Naive thymus-derived CD4-positive, alpha-beta T cell (primary cell): ENCODE measurements around the gene THBD. TPM values are rescaled to one million over a fixed set of nuclear protein-coding genes. Genes with fewer than 3 reads are reported as not detected.

ENCODE experiments used
- ATAC-seq: fragments of 150-1000 bp; cut with Tn5 transposase; 2 replicates; pipeline ENCODE4 v1.10.0; 2021; ENCODE audit warnings: mild to moderate bottlenecking, moderate library complexity
- CTCF ChIA-PET: fragments of 350-600 bp; sonication (Branson Sonifier 250); formaldehyde crosslinking; loops from one replicate; lab custom pipeline; 2021; ENCODE audit warnings: antibody characterized with exemption; lab: Charles Lee
- POLR2A ChIA-PET: fragments of 350-600 bp; sonication (Branson Sonifier 250); formaldehyde crosslinking; loops from one replicate; lab custom pipeline; 2021; ENCODE audit warnings: antibody characterized with exemption, inconsistent platforms; lab: Charles Lee
- DNase-seq, 9 donors: peaks; one replicate each; pipeline versions ENCODE4 v3.0.0 to v3.0.0-alpha.2; 2020 to 2022; ENCODE audit warnings: mixed read lengths in 1 of 9
- H3K27ac ChIP-seq: one replicate; pipeline ENCODE4 v1.7.0; 2013; ENCODE audit warnings: mild to moderate bottlenecking, low read depth, low read length, moderate library complexity
- H3K27me3 ChIP-seq, 2 donors: one replicate each; pipeline ENCODE4 v1.7.0; 2013; ENCODE audit warnings: low read length in 2 of 2, mild to moderate bottlenecking in 2 of 2, moderate library complexity in 2 of 2; ENCODE audit not compliant: control insufficient read depth in 2 of 2, insufficient read depth in 2 of 2
- H3K36me3 ChIP-seq, 3 experiments: 1 replicate in 2 of 3; 2 replicates in 1 of 3; pipeline ENCODE4 v1.7.0; 2013; ENCODE audit warnings: low read length in 3 of 3, mild to moderate bottlenecking in 3 of 3, moderate library complexity in 1 of 3; ENCODE audit not compliant: insufficient read depth in 3 of 3, control insufficient read depth in 2 of 3
- H3K4me1 ChIP-seq, 2 donors: one replicate each; pipeline ENCODE4 v1.7.0; 2013; ENCODE audit warnings: low read length in 2 of 2, mild to moderate bottlenecking in 2 of 2, moderate library complexity in 1 of 2; ENCODE audit not compliant: control insufficient read depth in 2 of 2, insufficient read depth in 2 of 2
- H3K4me3 ChIP-seq: 2 replicates; pipeline ENCODE4 v1.7.0; 2013; ENCODE audit warnings: mild to moderate bottlenecking, low read length
- H3K9me3 ChIP-seq, 3 experiments: 1 replicate in 2 of 3; 2 replicates in 1 of 3; pipeline ENCODE4 v1.7.0; 2013; ENCODE audit warnings: low read length in 3 of 3; ENCODE audit not compliant: control insufficient read depth in 2 of 3
- H3K27ac Mint-ChIP-seq, 9 donors: one replicate each; pipeline ENCODE4 v1.8.0; 2020 to 2022; ENCODE audit warnings: mixed read lengths in 9 of 9, mild to moderate bottlenecking in 8 of 9, moderate library complexity in 5 of 9, inconsistent platforms in 2 of 9
- H3K27me3 Mint-ChIP-seq, 5 donors: one replicate each; pipeline ENCODE4 v1.8.0; 2021 to 2022; ENCODE audit warnings: mixed read lengths in 5 of 5, mild to moderate bottlenecking in 1 of 5
- H3K36me3 Mint-ChIP-seq, 5 donors: one replicate each; pipeline ENCODE4 v1.8.0; 2020 to 2022; ENCODE audit warnings: mixed read lengths in 5 of 5, mild to moderate bottlenecking in 3 of 5, inconsistent platforms in 1 of 5
- H3K4me1 Mint-ChIP-seq, 7 donors: one replicate each; pipeline ENCODE4 v1.8.0; 2020 to 2022; ENCODE audit warnings: mixed read lengths in 7 of 7, mild to moderate bottlenecking in 3 of 7, inconsistent platforms in 1 of 7
- H3K4me3 Mint-ChIP-seq, 10 donors: one replicate each; pipeline ENCODE4 v1.8.0; 2020 to 2022; ENCODE audit warnings: mild to moderate bottlenecking in 10 of 10, mixed read lengths in 10 of 10, moderate library complexity in 6 of 10, inconsistent platforms in 2 of 10
- H3K9me3 Mint-ChIP-seq, 11 donors: one replicate each; pipeline ENCODE4 v1.8.0; 2020 to 2022; ENCODE audit warnings: mixed read lengths in 11 of 11, mild to moderate bottlenecking in 4 of 11, inconsistent platforms in 1 of 11, moderate library complexity in 1 of 11
- intact Hi-C, 2 donors: fragments of 100-400 bp; cut with micrococcal nuclease; formaldehyde crosslinking; loops; one replicate each; pipeline ENCODE4 v1.15.1; 2023
- polyA plus RNA-seq, 2 donors: library from polyadenylated mRNA; unstranded; fragments of 300-500 nt; fragmentation: Illumina TruSeq; gene quantifications; one replicate each; pipeline ENCODE4 v1.2.3, GENCODE V29; 2021
- total RNA-seq, 6 experiments: library from RNA in 5 of 6; stranded (reverse) in 5 of 6; gene quantifications; 1 replicate in 5 of 6; 2 replicates in 1 of 6; pipeline ENCODE4 v1.2.3 and lab custom pipeline; 2021 to 2026

Gene THBD
- total and polyA plus RNA-seq, 7 experiments from 2014 or later = 0.54 to 14.6 (median 4.2) TPM; not detected in 3

DNA sequence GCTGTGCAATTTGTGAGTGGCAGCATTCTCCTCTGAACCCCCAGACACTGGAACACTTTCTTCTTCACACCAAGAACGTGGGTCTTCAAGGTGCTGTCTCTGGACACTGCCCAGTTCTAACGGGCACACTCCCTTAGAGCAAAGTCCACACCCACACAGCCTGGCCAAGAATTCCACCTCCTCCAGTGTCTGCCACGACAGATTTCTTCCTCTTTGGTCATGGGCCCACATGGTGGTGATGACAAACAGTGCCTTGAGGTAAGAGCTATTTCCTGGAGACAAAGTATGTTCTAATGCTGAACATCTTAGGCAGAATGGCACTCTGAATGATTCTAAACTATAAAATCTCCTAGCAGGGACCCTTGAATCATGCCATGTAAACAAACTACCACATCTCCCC lies 39.8 kb downstream of the THBD start:
- H3K4me1 Mint-ChIP-seq = no peaks in the 10 kb centered on the region
- intact Hi-C loops = no loop called here
- no peak overlapping the region for H3K4me3 Mint-ChIP-seq
- peaks cover 0 to 7% (median 0%) of the 10 kb centered on the region in 5 donors for H3K27me3 Mint-ChIP-seq
- no peaks in the 10 kb centered on the region for H3K36me3 Mint-ChIP-seq
- ChIA-PET POLR2A (no interaction called here), CTCF (no interaction called here)
- H3K9me3 Mint-ChIP-seq = no peaks in the 10 kb centered on the region
- DNase-seq (no peak), ATAC-seq (no peak)
- Histone ChIP-seq H3K4me3 (no peak overlapping the region), H3K27me3 (no peaks in the 10 kb centered on the region), H3K36me3 (no peaks in the 10 kb centered on the region), H3K4me1 (no peaks in the 10 kb centered on the region), H3K27ac (no peak overlapping the region), H3K9me3 (no peaks in the 10 kb centered on the region)
- no peak overlapping the region for H3K27ac Mint-ChIP-seq

DNA sequence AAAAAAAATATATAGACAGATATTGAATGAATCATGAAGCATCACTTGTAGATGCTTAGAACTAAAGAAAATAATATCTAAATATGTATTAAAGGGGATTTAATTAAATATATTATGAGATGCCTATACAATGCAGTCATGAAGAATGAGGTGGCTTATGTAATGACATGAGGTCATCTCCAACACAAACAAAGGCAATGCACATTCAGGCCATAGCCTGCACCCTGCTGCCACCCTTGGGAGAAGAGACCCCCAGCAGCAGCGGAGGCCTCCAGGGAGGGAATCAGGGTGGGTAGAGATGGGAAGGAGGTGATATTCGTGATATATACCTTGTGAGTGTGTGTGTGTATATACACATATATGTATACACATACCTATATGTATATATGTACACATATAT lies 40.8 kb downstream of the THBD start:
- Mint-ChIP-seq H3K36me3 (no peaks in the 10 kb centered on the region), H3K27ac (no peak overlapping the region), H3K4me1 (no peaks in the 10 kb centered on the region), H3K9me3 (no peaks in the 10 kb centered on the region), H3K27me3 (peaks cover 0 to 7% (median 0%) of the 10 kb centered on the region in 5 donors), H3K4me3 (no peak overlapping the region)
- intact Hi-C loops = no loop called here
- ChIA-PET POLR2A (no interaction called here), CTCF (no interaction called here)
- no peak overlapping the region for H3K4me3 ChIP-seq
- H3K27me3 ChIP-seq = no peaks in the 10 kb centered on the region
- H3K9me3 ChIP-seq = no peaks in the 10 kb centered on the region
- ATAC-seq = no peak
- H3K27ac ChIP-seq = no peak overlapping the region
- no peak for DNase-seq
- H3K4me1 ChIP-seq = no peaks in the 10 kb centered on the region
- no peaks in the 10 kb centered on the region for H3K36me3 ChIP-seq

DNA sequence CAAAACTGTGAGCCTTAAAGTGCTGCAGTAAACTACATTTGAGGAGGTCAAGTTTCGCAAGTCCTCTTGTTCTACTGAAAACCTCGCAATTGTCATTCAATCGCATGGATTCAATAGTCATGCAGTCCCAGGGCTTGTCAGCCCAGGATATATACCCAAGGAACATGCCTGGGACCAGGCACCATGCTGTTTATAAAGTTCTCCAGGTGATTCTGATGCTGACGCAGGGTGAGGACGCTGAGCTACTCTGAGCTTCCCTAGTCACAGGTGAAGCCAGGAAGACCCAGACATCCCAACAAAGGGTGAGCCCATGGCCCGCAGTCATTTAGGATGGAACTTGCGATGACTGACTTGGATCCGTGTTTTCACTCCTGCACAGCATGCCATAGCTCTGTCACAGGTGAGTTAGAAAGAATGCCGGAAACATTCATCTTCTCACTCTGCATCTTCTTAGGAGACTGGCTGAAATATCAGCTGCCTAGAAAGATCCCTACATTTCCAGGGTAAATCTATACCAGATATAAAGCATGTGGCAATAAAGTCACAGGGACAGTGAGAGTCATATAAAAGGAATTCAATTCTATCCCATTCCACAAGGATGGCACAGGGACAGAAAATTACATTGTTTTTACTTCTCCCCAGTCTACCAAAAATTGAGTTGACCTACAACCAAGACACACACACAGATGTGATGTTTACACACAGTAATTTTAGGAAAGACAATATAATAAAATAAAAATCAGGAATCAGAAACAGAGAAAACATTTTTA lies 41.4 kb downstream of the THBD start:
- no peak overlapping the region for H3K27ac ChIP-seq
- H3K27ac Mint-ChIP-seq = no peak overlapping the region
- ChIA-PET POLR2A (no interaction called here), CTCF (no interaction called here)
- H3K27me3 ChIP-seq = no peaks in the 10 kb centered on the region
- no peak for DNase-seq
- no peak overlapping the region for H3K4me3 ChIP-seq
- no peaks in the 10 kb centered on the region for H3K36me3 ChIP-seq
- no peaks in the 10 kb centered on the region for H3K4me1 ChIP-seq
- H3K4me1 Mint-ChIP-seq = no peaks in the 10 kb centered on the region
- intact Hi-C loops = no loop called here
- H3K9me3 ChIP-seq = no peaks in the 10 kb centered on the region
- ATAC-seq = no peak
- no peak overlapping the region for H3K4me3 Mint-ChIP-seq
- no peaks in the 10 kb centered on the region for H3K36me3 Mint-ChIP-seq
- H3K27me3 Mint-ChIP-seq = peaks cover 0 to 7% (median 0%) of the 10 kb centered on the region in 5 donors
- H3K9me3 Mint-ChIP-seq = no peaks in the 10 kb centered on the region

DNA sequence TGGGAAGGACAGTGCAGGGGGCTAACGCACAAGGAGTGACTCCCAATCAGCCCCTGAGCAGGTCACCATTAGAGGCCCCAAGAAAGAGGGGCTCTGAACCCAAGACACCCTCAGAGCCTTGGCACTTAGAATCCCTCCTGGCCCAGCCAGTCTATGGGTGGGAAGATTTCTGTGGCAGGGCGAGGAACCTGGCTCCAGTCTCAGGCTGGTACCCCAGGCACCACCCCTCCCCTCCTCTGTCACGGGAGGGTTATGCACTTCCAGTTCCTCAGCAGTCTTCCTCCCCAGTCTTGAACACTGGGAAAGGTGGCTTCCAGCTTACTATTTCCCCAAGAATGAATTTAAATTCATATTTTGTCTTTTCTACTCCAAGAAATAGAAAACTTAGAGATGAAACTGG lies 42.0 kb downstream of the THBD start:
- Histone ChIP-seq H3K4me1 (no peaks in the 10 kb centered on the region), H3K9me3 (no peaks in the 10 kb centered on the region), H3K27ac (no peak overlapping the region), H3K27me3 (no peaks in the 10 kb centered on the region), H3K4me3 (no peak overlapping the region), H3K36me3 (no peaks in the 10 kb centered on the region)
- ChIA-PET CTCF (no interaction called here), POLR2A (no interaction called here)
- no peaks in the 10 kb centered on the region for H3K36me3 Mint-ChIP-seq
- DNase-seq (no peak), ATAC-seq (no peak)
- no peak overlapping the region for H3K27ac Mint-ChIP-seq
- intact Hi-C loops = no loop called here
- no peak overlapping the region for H3K4me3 Mint-ChIP-seq
- peaks cover 0 to 7% (median 0%) of the 10 kb centered on the region in 5 donors for H3K27me3 Mint-ChIP-seq
- H3K9me3 Mint-ChIP-seq = no peaks in the 10 kb centered on the region
- H3K4me1 Mint-ChIP-seq = no peaks in the 10 kb centered on the region

DNA sequence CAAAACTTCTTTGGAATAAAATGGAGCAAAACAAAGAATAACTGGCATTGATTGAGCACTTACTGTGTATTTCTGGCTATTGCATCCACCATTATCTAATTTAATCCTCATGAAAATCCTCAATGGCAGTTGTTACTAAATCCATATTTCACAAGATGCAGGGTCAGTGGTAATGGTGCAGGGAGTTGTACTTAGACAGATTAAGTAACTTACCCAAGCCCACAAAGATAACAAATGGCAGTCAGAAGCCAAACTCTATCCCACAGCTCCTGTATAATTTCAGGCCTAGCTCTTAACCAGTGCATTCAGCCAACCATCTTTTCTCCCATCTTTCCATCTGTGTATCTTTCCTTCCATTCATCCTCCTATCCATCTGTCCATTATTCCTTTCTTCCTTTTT lies 43.7 kb downstream of the THBD start:
- ChIA-PET POLR2A (no interaction called here), CTCF (no interaction called here)
- Histone ChIP-seq H3K27ac (no peak overlapping the region), H3K4me1 (no peaks in the 10 kb centered on the region), H3K4me3 (no peak overlapping the region), H3K9me3 (no peaks in the 10 kb centered on the region), H3K27me3 (no peaks in the 10 kb centered on the region), H3K36me3 (no peaks in the 10 kb centered on the region)
- Mint-ChIP-seq H3K4me3 (no peak overlapping the region), H3K27me3 (peaks cover 0 to 3% (median 0%) of the 10 kb centered on the region in 5 donors), H3K9me3 (no peaks in the 10 kb centered on the region), H3K4me1 (no peaks in the 10 kb centered on the region), H3K27ac (no peak overlapping the region), H3K36me3 (no peaks in the 10 kb centered on the region)
- ATAC-seq = no peak
- intact Hi-C loops = no loop called here
- no peak for DNase-seq

DNA sequence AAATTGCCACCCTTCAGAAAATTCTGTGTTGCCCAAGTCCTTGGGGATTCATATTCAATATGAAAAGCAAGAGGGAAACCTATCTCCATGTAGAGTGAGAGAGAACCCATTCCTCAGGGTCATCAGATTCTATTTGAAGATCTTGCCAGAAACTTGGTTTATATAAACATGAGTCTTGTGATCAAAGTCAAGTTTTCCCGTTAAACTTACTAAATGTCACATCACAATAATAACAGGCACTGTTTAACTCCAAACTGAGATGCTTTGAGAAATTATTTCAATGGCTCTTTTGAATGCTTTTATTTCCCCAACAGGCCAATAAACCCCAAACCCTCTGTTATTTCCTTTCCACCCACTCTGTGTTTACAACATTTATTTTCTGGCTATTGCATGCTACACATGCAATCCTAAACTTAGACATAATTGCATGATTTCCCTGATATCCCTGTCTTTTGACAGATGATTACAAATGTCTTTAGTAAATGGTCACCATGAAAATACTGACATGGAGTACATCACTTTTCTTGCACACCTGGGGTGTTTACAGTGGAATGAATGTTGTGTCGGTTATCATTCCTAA lies 45.5 kb downstream of the THBD start:
- H3K27me3 Mint-ChIP-seq = peaks cover 0 to 3% (median 0%) of the 10 kb centered on the region in 5 donors
- H3K4me3 Mint-ChIP-seq = no peak overlapping the region
- POLR2A ChIA-PET = no interaction called here

DNA sequence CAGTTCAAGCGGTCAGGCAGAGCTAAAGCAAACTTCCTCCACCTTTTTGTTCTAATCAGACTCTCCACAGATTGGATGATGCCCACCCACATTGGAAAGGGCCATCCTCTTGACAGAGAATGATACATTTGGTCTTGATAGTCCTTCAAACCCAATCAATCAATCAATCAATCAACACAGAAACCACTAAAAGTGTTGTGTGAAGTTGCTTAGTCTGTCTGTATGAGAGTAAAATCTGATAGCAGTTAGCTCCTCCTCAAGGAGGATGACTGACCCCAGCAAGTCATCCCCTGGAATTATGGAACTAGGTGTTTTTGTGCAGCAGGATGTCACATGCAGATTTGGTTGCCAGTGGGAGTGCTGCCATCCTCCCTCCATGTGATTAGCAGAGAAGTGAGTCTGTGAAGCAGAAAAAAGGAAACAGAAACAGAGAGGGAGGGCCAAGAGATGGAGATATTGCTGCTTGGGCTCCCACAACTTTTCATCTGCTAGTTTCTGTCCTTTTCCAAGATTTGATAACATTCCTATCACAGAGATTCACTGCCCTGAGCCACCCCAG lies 46.3 kb downstream of the THBD start:
- H3K4me3 Mint-ChIP-seq = no peak overlapping the region
- no peaks in the 10 kb centered on the region for H3K36me3 Mint-ChIP-seq
- H3K27me3 ChIP-seq = no peaks in the 10 kb centered on the region
- intact Hi-C loops = no loop called here
- H3K27me3 Mint-ChIP-seq = peaks cover 0 to 4% (median 0%) of the 10 kb centered on the region in 5 donors
- ChIA-PET POLR2A (no interaction called here), CTCF (no interaction called here)
- H3K4me1 Mint-ChIP-seq = no peaks in the 10 kb centered on the region
- H3K4me3 ChIP-seq = no peak overlapping the region
- H3K27ac ChIP-seq = no peak overlapping the region
- ATAC-seq = no peak
- H3K9me3 Mint-ChIP-seq = no peaks in the 10 kb centered on the region
- H3K36me3 ChIP-seq = no peaks in the 10 kb centered on the region
- no peak for DNase-seq
- H3K27ac Mint-ChIP-seq = no peak overlapping the region
- H3K4me1 ChIP-seq = no peaks in the 10 kb centered on the region
- no peaks in the 10 kb centered on the region for H3K9me3 ChIP-seq

More for the DNA sequence above, 45.5 kb downstream of the THBD start:
- ATAC-seq = no peak
- Histone ChIP-seq H3K4me1 (no peaks in the 10 kb centered on the region), H3K36me3 (no peaks in the 10 kb centered on the region), H3K9me3 (no peaks in the 10 kb centered on the region), H3K27ac (no peak overlapping the region), H3K4me3 (no peak overlapping the region), H3K27me3 (no peaks in the 10 kb centered on the region)
- Mint-ChIP-seq H3K9me3 (no peaks in the 10 kb centered on the region), H3K27ac (no peak overlapping the region), H3K36me3 (no peaks in the 10 kb centered on the region), H3K4me1 (no peaks in the 10 kb centered on the region)
- intact Hi-C loops = no loop called here
- DNase-seq = no peak
- CTCF ChIA-PET = no interaction called here
